ENCODE measurements around the gene IGSF21. TPM values are rescaled to one million over a fixed set of nuclear protein-coding genes. Genes with fewer than 3 reads are reported as not detected.
"Not testable (repeated sequence)": the region's sequence is repeated elsewhere in the genome, so short reads cannot be mapped to it uniquely, and the experiment has no call there.

Gene IGSF21
- polyA plus RNA-seq, 2 of the 4 experiments (the other 2 are of a cell fraction), result not detected

DNA sequence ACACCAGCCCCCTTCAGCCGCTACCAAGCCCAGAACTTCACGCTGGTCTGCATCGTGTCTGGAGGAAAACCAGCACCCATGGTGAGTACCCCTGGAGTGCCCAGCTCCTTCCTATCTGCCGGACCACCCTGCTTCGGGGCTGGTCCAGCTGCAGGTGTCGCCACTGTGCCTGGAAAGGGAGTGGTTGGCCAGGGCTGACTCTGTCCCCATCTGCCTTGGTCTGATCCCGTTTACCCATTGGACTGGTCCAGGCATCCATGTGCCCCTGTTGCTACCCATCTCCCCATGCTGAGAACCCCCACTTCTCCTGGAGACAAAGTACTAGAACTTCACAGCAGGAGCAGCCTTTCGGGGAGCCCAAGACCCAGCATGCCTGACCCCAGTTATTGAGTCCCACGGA lies 254.6 kb downstream of the IGSF21 start (continued):
- TF ChIP-seq REST (IDR thresholded peaks at IDR 0.05) (no peak), JUNB (IDR thresholded peaks at IDR 0.05) (no peak), BCL3 (IDR thresholded peaks at IDR 0.05) (no peak), NFE2L2 (conservative IDR thresholded peaks at IDR 0.05; ENCODE audit: low read length) (no peak), HDAC2 (IDR thresholded peaks at IDR 0.05) (no peak), JUN (IDR thresholded peaks at IDR 0.05) (no peak), FOSB (CRISPR knock-in tag; IDR thresholded peaks at IDR 0.05) (no peak)
- TF ChIP-seq, protein P1, sequence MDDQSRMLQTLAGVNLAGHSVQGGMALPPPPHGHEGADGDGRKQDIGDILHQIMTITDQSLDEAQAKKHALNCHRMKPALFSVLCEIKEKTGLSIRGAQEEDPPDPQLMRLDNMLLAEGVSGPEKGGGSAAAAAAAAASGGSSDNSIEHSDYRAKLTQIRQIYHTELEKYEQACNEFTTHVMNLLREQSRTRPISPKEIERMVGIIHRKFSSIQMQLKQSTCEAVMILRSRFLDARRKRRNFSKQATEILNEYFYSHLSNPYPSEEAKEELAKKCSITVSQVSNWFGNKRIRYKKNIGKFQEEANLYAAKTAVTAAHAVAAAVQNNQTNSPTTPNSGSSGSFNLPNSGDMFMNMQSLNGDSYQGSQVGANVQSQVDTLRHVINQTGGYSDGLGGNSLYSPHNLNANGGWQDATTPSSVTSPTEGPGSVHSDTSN (IDR thresholded peaks at IDR 0.05), result no peak

- H3K27ac ChIP-seq, result no peak overlapping the region
- ATAC-seq, result no peak
- FAIRE-seq, result no peak
- no peaks in the 10 kb centered on the region for H3K9me3 ChIP-seq
- ChIA-PET POLR2A (no interaction called here), CTCF (no interaction called here)
- no peaks in the 10 kb centered on the region for H3K4me1 ChIP-seq
- DNase-seq (ENCODE audit: low read depth in 1 of 2, low spot score in 1 of 2), result no peak
- TF ChIP-seq ESRRA (IDR thresholded peaks at IDR 0.05; ENCODE audit: borderline replicate concordance, low read length), result no peak
- no peak for TF ChIP-seq SREBF2 (IDR thresholded peaks at IDR 0.05)
- TF ChIP-seq, protein P2, sequence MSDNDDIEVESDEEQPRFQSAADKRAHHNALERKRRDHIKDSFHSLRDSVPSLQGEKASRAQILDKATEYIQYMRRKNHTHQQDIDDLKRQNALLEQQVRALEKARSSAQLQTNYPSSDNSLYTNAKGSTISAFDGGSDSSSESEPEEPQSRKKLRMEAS (IDR thresholded peaks at IDR 0.05), result no peak
- no peak for TF ChIP-seq ZC3H11A (IDR thresholded peaks at IDR 0.05)
- no peak overlapping the region for H3K4me2 ChIP-seq
- H3K4me3 ChIP-seq, result no peak overlapping the region
- WGBS (ENCODE audit: missing lambda C conversion rate), result 30% methylated on average over 2 of the region's 3 CpGs
Measured at GRCh38 chr1:18363436-18363835, 255.8 kb downstream of the IGSF21 start.

- CTCF ChIA-PET, result no interaction called here
- TF ChIP-seq, protein P1 (IDR thresholded peaks at IDR 0.05), result no peak
- TF ChIP-seq HMGXB4 (CRISPR knock-in tag; IDR thresholded peaks at IDR 0.05; ENCODE audit: borderline replicate concordance) (no peak), SREBF2 (IDR thresholded peaks at IDR 0.05) (no peak)
- no peak overlapping the region for H3K4me3 ChIP-seq
- no peak overlapping the region for H3K27ac ChIP-seq
- H3K9me3 ChIP-seq, result no peaks in the 10 kb centered on the region
- H3K4me1 ChIP-seq, result no peaks in the 10 kb centered on the region
- DNase-seq (ENCODE audit: low read depth in 1 of 2, low spot score in 1 of 2), result no peak
- 62% methylated on average over 7 of the region's 31 CpGs for WGBS (ENCODE audit: missing lambda C conversion rate)
- H3K4me2 ChIP-seq, result no peak overlapping the region
- POLR2A ChIA-PET, result no interaction called here
- ATAC-seq, result no peak
- no peak for FAIRE-seq
Measured at GRCh38 chr1:18365099-18365705, 257.6 kb downstream of the IGSF21 start.

- H3K4me2 ChIP-seq; POLR2A ChIA-PET; CTCF ChIA-PET; H3K4me1 ChIP-seq; FAIRE-seq; H3K27ac ChIP-seq; DNase-seq (ENCODE audit: low read depth in 1 of 2, low spot score in 1 of 2); H3K4me3 ChIP-seq; H3K9me3 ChIP-seq; ATAC-seq: not testable (repeated sequence)
Measured at GRCh38 chr1:18372505-18372904, 264.9 kb downstream of the IGSF21 start.
